Parietal lobe (tissue), 2 donors: ENCODE results near the gene ABLIM1. TPM values are rescaled to one million over a fixed set of nuclear protein-coding genes. Genes with fewer than 3 reads are reported as not detected.

Experiments used
- small RNA-seq: library from RNA; depleted of rRNA; stranded (forward); fragments of <200 nt; gene quantifications from one replicate; pipeline ENCODE3, GENCODE V24; 2014; ENCODE audit warnings: low replicate concordance
- total RNA-seq: library from RNA; depleted of rRNA; stranded (reverse); fragments of >200 nt; gene quantifications from one replicate; pipeline ENCODE4 v1.2.3, GENCODE V29; 2014

ABLIM1 gene
- 91.7 TPM for total RNA-seq

DNA sequence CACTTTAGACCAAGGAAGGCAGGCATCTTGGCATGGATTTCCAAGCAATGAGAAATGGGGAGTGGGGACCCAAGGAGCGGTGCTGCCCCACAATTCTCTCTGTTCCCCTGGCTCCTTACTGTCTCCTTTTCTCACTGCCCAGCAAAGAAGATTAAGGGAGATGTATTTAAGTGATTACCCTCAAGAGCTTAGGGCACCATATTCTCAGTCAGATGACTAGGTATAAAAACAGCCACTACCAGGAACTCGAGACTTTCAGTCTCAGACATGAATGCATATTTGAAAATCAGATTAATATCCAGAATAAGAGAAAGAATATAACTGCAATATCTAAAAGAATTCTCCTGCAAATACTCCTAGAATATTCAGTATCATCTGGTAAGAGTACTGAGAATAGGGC is at the start of gene ABLIM1:
ABLIM1 (minus strand) TSS at position 101 of the 400 bp plus-strand sequence; CDS start at position 26, 75 bp downstream.

GRCh38 chr10:114404171-114405010 is 253.7 kb downstream of the ABLIM1 start, which contains the start of gene AFAP1L2:
AFAP1L2 (minus strand) TSS chr10:114404502; CDS start chr10:114404455, 47 bp downstream.

Small RNA genes within 50 kb of the gene (small RNA-seq; reads per million reads assigned to genes)
- not detected for gene RN7SL384P

Other genes with a start within 250 kb of the ABLIM1 start
- gene FHIP2A, start 163.5 kb upstream of the ABLIM1 start, total RNA-seq, result 43.2 TPM